Smooth muscle cell (in vitro differentiated cells): Measurements from ENCODE around the gene SH3PXD2B. TPM values are rescaled to one million over a fixed set of nuclear protein-coding genes. Genes with fewer than 3 reads are reported as not detected.
"Not testable (repeated sequence)": the region's sequence is repeated elsewhere in the genome, so short reads cannot be mapped to it uniquely, and the experiment has no call there.

ENCODE experiments used
- DNase-seq: peaks from one replicate; lab custom pipeline; 2025; ENCODE audit not compliant: unreplicated experiment; lab: John Stamatoyannopoulos, UW
- H2AFZ ChIP-seq: fragments of 200-600 bp; sonication (generic); 2 replicates; pipeline ENCODE4 v1.6.0; 2016; ENCODE audit warnings: antibody characterized with exemption, low read depth, mild to moderate bottlenecking
- H3F3A ChIP-seq: fragments of 200-600 bp; sonication (generic); 2 replicates; pipeline ENCODE4 v1.6.0; 2017; ENCODE audit warnings: antibody characterized with exemption, low read depth
- H3K27ac ChIP-seq: fragments of 200-600 bp; sonication (generic); 2 replicates; pipeline ENCODE4 v1.5.1; 2016; ENCODE audit warnings: low read depth, mild to moderate bottlenecking
- H3K27me3 ChIP-seq: fragments of 200-600 bp; sonication (generic); 2 replicates; pipeline ENCODE4 v1.6.1; 2016; ENCODE audit warnings: low read depth, mild to moderate bottlenecking
- H3K36me3 ChIP-seq: fragments of 200-600 bp; sonication (generic); 2 replicates; pipeline ENCODE4 v1.5.1; 2016; ENCODE audit warnings: low read depth
- H3K4me1 ChIP-seq: fragments of 200-600 bp; sonication (generic); 2 replicates; pipeline ENCODE4 v1.5.1; 2016; ENCODE audit warnings: low read depth
- H3K4me2 ChIP-seq: fragments of 200-600 bp; sonication (generic); 2 replicates; pipeline ENCODE4 v1.6.0; 2016; ENCODE audit warnings: mild to moderate bottlenecking
- H3K4me3 ChIP-seq: fragments of 200-600 bp; sonication (generic); 2 replicates; pipeline ENCODE4 v1.5.1; 2016; ENCODE audit warnings: mild to moderate bottlenecking
- H3K79me2 ChIP-seq: fragments of 200-600 bp; sonication (generic); 2 replicates; pipeline ENCODE4 v1.6.0; 2016; ENCODE audit warnings: low read depth, mild to moderate bottlenecking
- H3K9ac ChIP-seq: fragments of 200-600 bp; sonication (generic); 2 replicates; pipeline ENCODE4 v1.6.0; 2016; ENCODE audit warnings: low read depth
- H3K9me3 ChIP-seq: fragments of 200-600 bp; sonication (generic); replicated peaks from 2 replicates; pipeline ENCODE4 v1.5.1; 2016; ENCODE audit warnings: low read depth
- H4K20me1 ChIP-seq: fragments of 200-600 bp; sonication (generic); 2 replicates; pipeline ENCODE4 v1.6.0; 2016; ENCODE audit warnings: low read depth
- CTCF ChIP-seq: fragments of 200-600 bp; sonication (generic); IDR thresholded peaks from 2 replicates; pipeline ENCODE4 v1.5.1; 2017; ENCODE audit warnings: borderline replicate concordance, mild to moderate bottlenecking, antibody characterized with exemption; ENCODE audit not compliant: insufficient read depth, poor library complexity, severe bottlenecking
- WGBS: methylation state at CpG from one replicate; pipeline ENCODE4 v1.1.7; 2016; ENCODE audit warnings: low lambda C conversion rate; 5-methylcytosine and 5-hydroxymethylcytosine counted together
- polyA plus RNA-seq: library from polyadenylated mRNA; unstranded; fragments of >200 nt; fragmentation: Nextera tagmentation; extraction: Ambion mirVana; gene quantifications from 2 replicates; pipeline ENCODE4 v1.2.1, GENCODE V29; 2016
- total RNA-seq: library from RNA; depleted of rRNA; stranded (reverse); fragments of >200 nt; gene quantifications from 2 replicates; pipeline ENCODE4 v1.2.3, GENCODE V29; 2014

Gene SH3PXD2B
- total and polyA plus RNA-seq, 2 experiments from 2014 or later: 36.5 to 39.4 TPM

- Histone ChIP-seq H3K27me3 (no peaks in the 10 kb centered on the region), H3K27ac (no peak overlapping the region), H4K20me1 (peaks cover 6% of the 10 kb centered on the region), H3K4me1 (no peaks in the 10 kb centered on the region), H3K36me3 (peaks cover 3% of the 10 kb centered on the region), H3K4me2 (no peak overlapping the region), H3K9me3 (no peaks in the 10 kb centered on the region), H3K4me3 (no peak overlapping the region), H3K79me2 (no peaks in the 10 kb centered on the region), H3K9ac (no peak overlapping the region), H3F3A (no peaks in the 10 kb centered on the region), H2AFZ (no peak overlapping the region)
- DNase-seq: no peak
- no peak for TF ChIP-seq CTCF
- WGBS: 96% methylated on average over 3 of the region's 3 CpGs
Measured at GRCh38 chr5:172351240-172351778, 103.0 kb downstream of the SH3PXD2B start.

- 96% methylated on average over 26 of the region's 26 CpGs for WGBS
- no peak for TF ChIP-seq CTCF
- no peaks in the 10 kb centered on the region for H3K27me3 ChIP-seq
Measured at GRCh38 chr5:172350212-172351181, 103.8 kb downstream of the SH3PXD2B start.

GRCh38 chr5:172348733-172349132 is 105.6 kb downstream of the SH3PXD2B start:
- 97% methylated on average over 5 of the region's 5 CpGs for WGBS
- not testable (repeated sequence) for H3K27ac ChIP-seq, H3K4me1 ChIP-seq, H3K9ac ChIP-seq, H3K27me3 ChIP-seq, H2AFZ ChIP-seq, H3F3A ChIP-seq, H4K20me1 ChIP-seq, H3K4me2 ChIP-seq, H3K79me2 ChIP-seq, H3K9me3 ChIP-seq, DNase-seq, H3K36me3 ChIP-seq, H3K4me3 ChIP-seq

More at GRCh38 chr5:172350212-172351181, 103.8 kb downstream of the SH3PXD2B start:
- H3K4me1 ChIP-seq: no peaks in the 10 kb centered on the region
- H3F3A ChIP-seq: no peaks in the 10 kb centered on the region
- no peaks in the 10 kb centered on the region for H3K9me3 ChIP-seq
- H3K79me2 ChIP-seq: no peaks in the 10 kb centered on the region
- H3K9ac ChIP-seq: no peak overlapping the region
- DNase-seq: no peak
- H2AFZ ChIP-seq: no peak overlapping the region
- H3K27ac ChIP-seq: no peak overlapping the region
- H3K4me3 ChIP-seq: no peak overlapping the region
- peaks cover 6% of the 10 kb centered on the region for H4K20me1 ChIP-seq
- H3K36me3 ChIP-seq: peaks cover 3% of the 10 kb centered on the region
- no peak overlapping the region for H3K4me2 ChIP-seq

GRCh38 chr5:172348084-172348483 is 106.2 kb downstream of the SH3PXD2B start:
- H2AFZ ChIP-seq: no peak overlapping the region
- H3K9me3 ChIP-seq: no peaks in the 10 kb centered on the region
- no peak overlapping the region for H3K4me3 ChIP-seq
- peaks cover 3% of the 10 kb centered on the region for H3K36me3 ChIP-seq
- WGBS: 98% methylated on average over 5 of the region's 5 CpGs
- H3K4me1 ChIP-seq: no peaks in the 10 kb centered on the region
- H3K9ac ChIP-seq: no peak overlapping the region
- no peaks in the 10 kb centered on the region for H3K79me2 ChIP-seq
- H3K27ac ChIP-seq: no peak overlapping the region
- no peaks in the 10 kb centered on the region for H4K20me1 ChIP-seq
- no peak for DNase-seq
- H3K4me2 ChIP-seq: no peak overlapping the region
- H3K27me3 ChIP-seq: no peaks in the 10 kb centered on the region
- TF ChIP-seq CTCF: no peak
- no peaks in the 10 kb centered on the region for H3F3A ChIP-seq
